SK-N-SH treated with all-trans-retinoic acid at 6 μM for 48 hours (cell line): ENCODE measurements around the gene WHRN.

Experiments
- ESRRG ChIP-seq: fragments of 250-450 bp; sonication (Bioruptor Pico); IDR thresholded peaks from 2 replicates; pipeline ENCODE4 v1.6.1; 2021; ENCODE audit warnings: mild to moderate bottlenecking
- TOX ChIP-seq: fragments of 250-450 bp; sonication (Bioruptor Pico); IDR thresholded peaks from 2 replicates; pipeline ENCODE4 v1.8.0; 2021; ENCODE audit warnings: mild to moderate bottlenecking, moderate library complexity, borderline replicate concordance
- ZFP3 ChIP-seq: fragments of 250-450 bp; sonication (Bioruptor Pico); IDR thresholded peaks from 2 replicates; pipeline ENCODE4 v1.5.0; 2020; ENCODE audit warnings: mild to moderate bottlenecking, moderate library complexity
- ZFP30 ChIP-seq: fragments of 450-650 bp; formaldehyde crosslinking; IDR thresholded peaks from 2 replicates; pipeline ENCODE4 v1.5.0; 2022; ENCODE audit warnings: mild to moderate bottlenecking, moderate library complexity
- TF ChIP-seq, protein P1 (sequence below): fragments of 250-450 bp; sonication (Bioruptor Pico); IDR thresholded peaks from 2 replicates; pipeline ENCODE4 v1.8.0; 2020; ENCODE audit warnings: mild to moderate bottlenecking, moderate library complexity, borderline replicate concordance

DNA sequence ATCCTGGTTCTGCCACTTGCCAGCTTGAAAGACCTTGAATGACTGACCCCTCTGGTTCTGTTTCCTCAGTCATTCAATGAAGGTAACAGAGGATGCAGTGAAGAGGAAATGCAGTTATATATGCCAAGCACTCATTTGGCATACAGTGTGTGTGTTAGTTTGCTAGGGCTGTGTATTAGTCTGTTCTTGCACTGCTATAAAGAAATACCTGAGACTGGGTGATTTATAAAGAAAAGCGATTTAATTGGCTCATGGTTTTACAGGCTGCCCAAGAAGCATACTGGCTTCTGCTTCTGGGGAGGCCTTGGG is 8.6 kb upstream of the WHRN start:
- TF ChIP-seq, protein P1, sequence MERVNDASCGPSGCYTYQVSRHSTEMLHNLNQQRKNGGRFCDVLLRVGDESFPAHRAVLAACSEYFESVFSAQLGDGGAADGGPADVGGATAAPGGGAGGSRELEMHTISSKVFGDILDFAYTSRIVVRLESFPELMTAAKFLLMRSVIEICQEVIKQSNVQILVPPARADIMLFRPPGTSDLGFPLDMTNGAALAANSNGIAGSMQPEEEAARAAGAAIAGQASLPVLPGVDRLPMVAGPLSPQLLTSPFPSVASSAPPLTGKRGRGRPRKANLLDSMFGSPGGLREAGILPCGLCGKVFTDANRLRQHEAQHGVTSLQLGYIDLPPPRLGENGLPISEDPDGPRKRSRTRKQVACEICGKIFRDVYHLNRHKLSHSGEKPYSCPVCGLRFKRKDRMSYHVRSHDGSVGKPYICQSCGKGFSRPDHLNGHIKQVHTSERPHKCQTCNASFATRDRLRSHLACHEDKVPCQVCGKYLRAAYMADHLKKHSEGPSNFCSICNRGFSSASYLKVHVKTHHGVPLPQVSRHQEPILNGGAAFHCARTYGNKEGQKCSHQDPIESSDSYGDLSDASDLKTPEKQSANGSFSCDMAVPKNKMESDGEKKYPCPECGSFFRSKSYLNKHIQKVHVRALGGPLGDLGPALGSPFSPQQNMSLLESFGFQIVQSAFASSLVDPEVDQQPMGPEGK = no peak
- TF ChIP-seq ZFP30 (CRISPR knock-in tag) = no peak
- TF ChIP-seq TOX (CRISPR knock-in tag) = no peak
- no peak for TF ChIP-seq ESRRG (CRISPR knock-in tag)
- no peak for TF ChIP-seq ZFP3 (CRISPR knock-in tag)
